ENCODE measurements around the gene WNT2.
"Not testable (repeated sequence)": the region's sequence is repeated elsewhere in the genome, so short reads cannot be mapped to it uniquely, and the experiment has no call there.

The WNT2 gene

DNA sequence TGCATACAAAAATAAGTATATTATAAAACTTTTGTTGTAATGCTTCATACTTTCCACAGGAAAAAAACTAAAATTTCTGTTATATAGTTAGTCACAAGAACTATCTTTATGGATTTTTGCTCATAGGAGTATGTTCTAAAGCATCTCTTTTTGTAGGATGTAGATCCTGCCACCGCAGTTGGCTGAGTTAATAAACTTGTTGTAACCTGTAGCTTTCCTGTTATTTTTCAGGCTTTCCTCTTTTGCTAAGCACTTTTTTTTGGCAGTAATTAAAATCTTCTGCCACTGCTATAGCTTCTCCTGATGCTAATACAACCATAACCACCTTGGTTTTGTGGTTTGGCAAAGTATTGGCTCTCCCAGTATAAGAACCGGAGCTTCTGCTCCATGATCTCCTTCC is 60.3 kb downstream of the WNT2 start:
- H3K4me3 Mint-ChIP-seq, result no peak overlapping the region
- H3K27ac Mint-ChIP-seq, result no peak overlapping the region
- H3K9me3 Mint-ChIP-seq (ENCODE audit: low read depth), result no peaks in the 10 kb centered on the region
- H3K36me3 Mint-ChIP-seq, result no peaks in the 10 kb centered on the region
- H3K4me1 Mint-ChIP-seq (ENCODE audit: low read depth), result no peaks in the 10 kb centered on the region
- peaks cover 2% of the 10 kb centered on the region for H3K27me3 Mint-ChIP-seq

DNA sequence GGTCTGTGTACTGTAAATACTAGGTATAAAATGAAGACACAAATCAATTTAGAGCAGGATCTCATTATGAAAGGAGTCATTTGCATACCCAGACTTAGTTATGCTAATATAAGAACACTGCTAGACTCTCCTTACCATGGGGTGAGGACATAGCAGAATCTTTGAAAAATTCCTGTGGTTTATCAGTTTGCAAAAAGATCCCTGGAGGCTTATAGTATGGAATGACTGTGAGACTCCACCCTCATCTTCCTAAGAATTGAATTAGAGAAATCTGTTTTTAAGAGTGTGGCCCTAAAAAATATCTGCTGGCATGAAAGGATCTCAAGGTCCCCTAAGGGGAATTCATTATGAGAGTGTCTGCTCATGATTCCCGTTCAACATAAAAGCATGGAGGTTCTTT is 63.2 kb downstream of the WNT2 start:
- no peak overlapping the region for H3K4me3 Mint-ChIP-seq
- peaks cover 7% of the 10 kb centered on the region for H3K27me3 Mint-ChIP-seq
- no peaks in the 10 kb centered on the region for H3K36me3 Mint-ChIP-seq
- H3K4me1 Mint-ChIP-seq (ENCODE audit: low read depth), result no peaks in the 10 kb centered on the region
- H3K9me3 Mint-ChIP-seq (ENCODE audit: low read depth), result no peaks in the 10 kb centered on the region
- no peak overlapping the region for H3K27ac Mint-ChIP-seq

DNA sequence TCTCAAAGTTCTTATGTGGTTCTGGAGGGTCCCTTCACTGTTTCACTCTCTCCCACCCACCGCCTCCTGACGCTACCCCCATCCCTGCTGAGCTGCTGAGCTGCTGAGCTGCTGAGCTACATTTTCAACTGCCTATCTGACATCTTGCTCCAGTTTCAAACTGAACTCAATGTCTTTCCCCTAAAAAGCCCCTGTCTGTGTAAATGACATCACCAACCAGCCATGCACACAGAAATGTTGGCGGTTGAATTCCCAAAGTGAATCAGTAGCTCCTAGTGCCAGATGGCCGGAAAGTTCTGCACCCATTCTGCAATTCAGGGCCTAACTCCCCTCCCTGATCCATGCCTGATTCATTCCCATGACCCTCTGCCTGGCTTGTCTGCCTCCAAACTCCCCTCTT is 71.2 kb downstream of the WNT2 start:
- Mint-ChIP-seq H3K36me3 (no peaks in the 10 kb centered on the region), H3K27ac (no peak overlapping the region), H3K4me3 (no peak overlapping the region), H3K27me3 (peaks cover 17% of the 10 kb centered on the region), H3K9me3 (ENCODE audit: low read depth) (no peaks in the 10 kb centered on the region), H3K4me1 (ENCODE audit: low read depth) (no peaks in the 10 kb centered on the region)

DNA sequence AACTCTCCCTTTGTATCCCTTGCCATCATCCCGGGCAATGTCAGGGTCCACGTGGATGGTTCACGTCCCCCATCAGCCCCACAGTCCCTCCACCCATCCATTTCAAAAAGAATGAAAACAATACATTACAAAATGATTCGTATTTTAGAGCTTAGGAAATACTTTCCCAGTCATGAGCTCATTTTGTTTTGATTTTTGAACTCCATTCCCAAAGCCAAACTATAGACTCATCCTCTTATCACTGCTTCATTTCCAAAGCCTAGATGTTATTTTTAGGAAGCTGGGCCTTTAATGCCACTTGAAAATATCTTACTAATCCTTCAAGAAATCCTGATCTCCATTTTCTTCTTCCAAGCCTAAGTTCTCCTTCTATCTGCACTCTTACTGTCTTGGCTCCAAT is 72.1 kb downstream of the WNT2 start:
- H3K4me3 Mint-ChIP-seq, result no peak overlapping the region

DNA sequence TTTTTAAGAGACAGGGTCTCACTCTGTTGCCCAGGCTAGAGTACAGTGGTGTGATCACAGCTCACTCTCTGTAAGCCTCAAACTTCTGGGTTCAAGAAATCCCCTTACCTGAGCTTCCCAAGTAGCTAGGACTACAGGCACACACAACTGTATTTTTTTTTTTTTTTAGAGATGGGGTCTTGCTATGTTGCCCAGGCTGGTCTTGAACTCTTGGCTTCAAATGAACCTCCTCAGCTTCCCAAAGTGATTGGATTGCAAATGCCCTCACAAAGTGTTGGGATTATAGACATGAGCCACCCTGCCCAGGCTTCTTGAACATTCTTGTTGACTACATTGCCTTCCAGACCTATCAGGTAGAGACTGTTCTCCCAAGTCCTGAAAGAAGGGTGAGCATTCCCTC is 72.6 kb downstream of the WNT2 start:
- H3K36me3 Mint-ChIP-seq, result no peaks in the 10 kb centered on the region
- H3K9me3 Mint-ChIP-seq (ENCODE audit: low read depth), result no peaks in the 10 kb centered on the region
- no peak overlapping the region for H3K4me3 Mint-ChIP-seq
- peaks cover 12% of the 10 kb centered on the region for H3K27me3 Mint-ChIP-seq
- H3K4me1 Mint-ChIP-seq (ENCODE audit: low read depth), result no peaks in the 10 kb centered on the region
- no peak overlapping the region for H3K27ac Mint-ChIP-seq

More for the DNA sequence above, 72.1 kb downstream of the WNT2 start:
- H3K27me3 Mint-ChIP-seq, result peaks cover 14% of the 10 kb centered on the region
- H3K9me3 Mint-ChIP-seq (ENCODE audit: low read depth), result no peaks in the 10 kb centered on the region
- H3K36me3 Mint-ChIP-seq, result no peaks in the 10 kb centered on the region
- H3K4me1 Mint-ChIP-seq (ENCODE audit: low read depth), result no peaks in the 10 kb centered on the region
- H3K27ac Mint-ChIP-seq, result no peak overlapping the region

DNA sequence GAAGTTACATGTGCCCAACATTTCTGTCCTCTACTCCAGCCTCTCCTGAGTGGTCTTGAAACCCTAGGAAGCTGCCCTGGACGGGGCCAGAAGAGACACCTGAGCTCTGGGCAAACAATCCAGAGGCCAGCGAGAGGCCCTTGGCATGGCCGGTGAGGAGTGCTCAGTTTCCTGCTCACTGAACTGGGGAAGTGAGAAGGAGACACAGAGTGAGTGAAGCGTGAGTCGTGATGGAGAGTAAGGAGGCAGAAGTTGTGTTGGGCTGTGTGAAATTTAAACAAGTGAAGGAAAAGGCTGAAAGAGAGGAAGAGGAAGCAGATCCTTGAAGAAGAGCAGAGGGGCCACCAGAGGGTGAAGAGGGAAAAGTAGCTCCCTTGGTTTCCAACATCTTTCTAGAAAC is 73.2 kb downstream of the WNT2 start:
- Mint-ChIP-seq H3K36me3 (no peaks in the 10 kb centered on the region), H3K9me3 (ENCODE audit: low read depth) (no peaks in the 10 kb centered on the region), H3K27ac (no peak overlapping the region), H3K27me3 (peaks cover 12% of the 10 kb centered on the region), H3K4me3 (no peak overlapping the region), H3K4me1 (ENCODE audit: low read depth) (no peaks in the 10 kb centered on the region)

DNA sequence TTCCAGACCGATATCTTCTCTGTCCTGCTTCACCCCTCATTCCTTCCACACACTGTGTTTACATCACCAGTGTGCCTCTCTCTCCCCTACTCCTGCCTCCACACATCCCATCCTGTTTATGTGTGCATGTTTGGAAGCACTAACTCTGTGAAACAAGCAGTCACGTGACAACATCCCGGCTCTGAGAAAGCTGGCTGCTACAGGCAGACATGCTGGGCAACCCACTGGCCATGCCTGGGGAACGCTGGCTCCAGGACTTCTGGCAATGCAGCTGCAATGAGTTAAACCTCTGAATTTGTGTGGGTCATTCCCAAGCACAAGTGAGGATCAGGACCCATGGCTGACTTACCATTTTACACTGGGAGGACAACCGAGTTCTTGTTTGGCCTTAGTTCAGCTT is 74.0 kb downstream of the WNT2 start:
- H3K27ac Mint-ChIP-seq, result no peak overlapping the region
- no peak overlapping the region for H3K4me3 Mint-ChIP-seq
- no peaks in the 10 kb centered on the region for H3K9me3 Mint-ChIP-seq (ENCODE audit: low read depth)
- H3K4me1 Mint-ChIP-seq (ENCODE audit: low read depth), result no peaks in the 10 kb centered on the region
- H3K36me3 Mint-ChIP-seq, result no peaks in the 10 kb centered on the region
- H3K27me3 Mint-ChIP-seq, result peaks cover 12% of the 10 kb centered on the region

DNA sequence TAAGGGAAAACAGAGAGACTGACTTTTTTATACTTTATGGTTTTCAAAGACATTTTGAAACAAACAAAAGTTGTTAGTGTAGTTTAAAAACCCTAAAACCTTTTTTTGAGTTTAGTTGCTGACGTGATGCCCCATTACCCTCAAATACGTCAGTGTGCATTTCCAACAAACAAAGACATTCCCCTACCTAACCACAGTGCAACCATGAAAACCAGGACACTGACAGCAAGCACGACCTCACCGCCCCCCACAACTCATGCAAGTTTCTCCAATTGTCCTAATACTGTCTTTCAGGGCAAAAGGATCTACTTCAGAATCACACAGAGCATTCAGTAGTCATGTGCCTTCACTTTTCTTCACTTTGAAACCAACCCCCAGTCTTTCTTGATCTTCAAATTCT is 75.0 kb downstream of the WNT2 start:
- H3K9me3 Mint-ChIP-seq (ENCODE audit: low read depth), result no peaks in the 10 kb centered on the region
- H3K27me3 Mint-ChIP-seq, result peaks cover 11% of the 10 kb centered on the region
- H3K36me3 Mint-ChIP-seq, result no peaks in the 10 kb centered on the region
- H3K27ac Mint-ChIP-seq, result no peak overlapping the region
- H3K4me1 Mint-ChIP-seq (ENCODE audit: low read depth), result no peaks in the 10 kb centered on the region
- H3K4me3 Mint-ChIP-seq, result no peak overlapping the region

DNA sequence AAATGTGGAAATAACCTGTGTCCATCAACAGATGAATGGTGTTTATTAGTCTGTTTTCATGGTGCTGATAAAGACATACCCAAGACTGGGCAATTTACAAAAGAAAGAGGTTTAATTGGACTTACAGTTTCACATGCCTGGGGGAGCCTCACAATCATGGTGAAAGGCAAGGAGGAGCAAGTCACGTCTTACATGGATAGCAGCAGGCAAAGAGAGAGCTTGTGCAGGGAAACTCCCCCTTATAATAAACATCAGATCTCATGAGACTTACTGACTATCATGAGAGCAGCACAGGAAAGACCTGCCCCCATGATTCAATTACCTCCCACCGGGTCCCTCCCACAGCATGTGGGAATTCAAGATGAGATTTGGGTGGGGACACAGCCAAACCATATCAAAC is 77.2 kb downstream of the WNT2 start:
- not testable (repeated sequence) for H3K27ac Mint-ChIP-seq; H3K4me3 Mint-ChIP-seq; H3K36me3 Mint-ChIP-seq; H3K4me1 Mint-ChIP-seq (ENCODE audit: low read depth); H3K9me3 Mint-ChIP-seq (ENCODE audit: low read depth); H3K27me3 Mint-ChIP-seq

DNA sequence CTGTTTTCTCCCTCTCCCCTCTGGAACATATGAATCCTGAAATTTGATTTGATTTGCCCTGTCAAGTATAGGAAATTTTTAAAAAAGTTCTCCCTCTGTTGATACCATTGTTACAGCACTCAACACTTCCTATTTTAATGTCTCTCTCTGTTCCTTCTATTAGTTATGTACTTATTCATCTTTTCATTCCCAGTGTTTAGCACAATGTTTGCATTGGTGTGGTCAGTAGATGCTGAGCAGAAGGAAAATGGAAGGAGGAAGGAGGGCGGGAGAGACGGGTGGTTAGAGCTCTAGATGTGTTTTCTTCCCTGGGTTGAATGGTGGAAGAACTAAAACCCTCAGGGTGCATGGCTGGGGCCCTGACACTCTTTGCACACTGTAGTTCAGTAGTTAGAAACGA is 79.5 kb downstream of the WNT2 start:
- H3K9me3 Mint-ChIP-seq (ENCODE audit: low read depth), result no peaks in the 10 kb centered on the region
- peaks cover 6% of the 10 kb centered on the region for H3K27me3 Mint-ChIP-seq
- no peak overlapping the region for H3K4me3 Mint-ChIP-seq
- no peaks in the 10 kb centered on the region for H3K4me1 Mint-ChIP-seq (ENCODE audit: low read depth)
- H3K36me3 Mint-ChIP-seq, result no peaks in the 10 kb centered on the region
- no peak overlapping the region for H3K27ac Mint-ChIP-seq

DNA sequence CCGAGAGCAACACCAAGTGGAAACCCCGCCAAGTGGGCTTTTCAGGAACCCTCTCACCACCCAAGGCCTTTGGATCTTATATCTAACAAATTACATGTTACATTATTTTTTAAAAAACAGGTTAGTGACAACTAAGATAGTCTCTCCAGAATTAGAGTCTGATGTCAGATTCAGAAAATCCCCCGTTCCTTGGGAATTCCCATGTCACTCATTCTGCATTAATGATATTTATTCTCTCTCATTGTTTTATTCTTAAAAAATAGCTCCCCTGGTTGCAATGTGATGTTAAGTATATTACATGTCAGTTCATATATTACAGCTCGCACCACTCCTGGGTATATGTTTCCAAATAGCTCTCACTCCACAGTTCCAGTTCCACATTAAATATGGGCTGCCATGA is 81.8 kb downstream of the WNT2 start:
- Mint-ChIP-seq H3K4me1 (ENCODE audit: low read depth) (no peaks in the 10 kb centered on the region), H3K4me3 (no peak overlapping the region), H3K9me3 (ENCODE audit: low read depth) (no peaks in the 10 kb centered on the region), H3K27me3 (peaks cover 6% of the 10 kb centered on the region), H3K36me3 (no peaks in the 10 kb centered on the region), H3K27ac (no peak overlapping the region)

DNA sequence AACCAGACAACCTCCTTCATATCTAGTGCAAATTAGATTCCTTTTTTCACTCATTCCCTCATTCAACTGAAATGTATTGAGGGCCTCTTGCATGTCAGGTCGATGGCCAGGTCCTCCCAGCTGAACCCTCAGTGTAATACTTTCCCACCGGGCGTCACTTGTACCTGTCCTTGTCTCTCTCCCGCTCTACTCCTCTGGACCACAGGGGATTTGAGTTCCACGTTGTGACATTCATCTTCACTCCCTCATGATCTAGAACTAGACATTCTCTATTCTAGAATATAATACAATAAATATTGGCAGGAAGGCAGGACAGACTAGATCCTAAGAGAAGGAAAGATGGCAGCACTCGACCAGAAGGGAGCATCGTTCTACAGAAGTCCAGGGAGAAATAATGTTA is 83.9 kb downstream of the WNT2 start:
- peaks cover 3% of the 10 kb centered on the region for H3K9me3 Mint-ChIP-seq (ENCODE audit: low read depth)
- no peaks in the 10 kb centered on the region for H3K36me3 Mint-ChIP-seq
- no peaks in the 10 kb centered on the region for H3K4me1 Mint-ChIP-seq (ENCODE audit: low read depth)
- H3K27me3 Mint-ChIP-seq, result peaks cover 8% of the 10 kb centered on the region
- no peak overlapping the region for H3K4me3 Mint-ChIP-seq
- no peak overlapping the region for H3K27ac Mint-ChIP-seq

DNA sequence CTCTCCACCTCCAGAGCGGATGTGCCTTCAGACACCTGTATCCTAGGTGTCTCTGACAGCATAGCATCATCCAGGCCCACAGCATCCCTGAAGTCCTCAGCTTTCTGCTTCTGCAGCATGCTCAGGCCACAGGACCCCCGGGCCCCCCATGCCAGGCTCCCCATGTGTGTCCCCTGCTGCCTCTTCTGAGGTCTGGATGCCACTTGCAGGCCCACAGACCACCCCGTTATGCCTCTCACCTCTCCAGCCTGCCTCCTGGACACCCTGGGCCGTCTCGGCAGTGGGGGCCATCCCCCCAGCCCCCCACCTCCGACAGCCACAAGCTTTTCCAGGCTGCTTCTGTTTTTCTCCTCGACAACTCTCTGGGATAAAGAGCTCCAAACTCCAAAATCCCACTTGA is 84.4 kb downstream of the WNT2 start:
- Mint-ChIP-seq H3K27me3 (peaks cover 8% of the 10 kb centered on the region), H3K4me3 (no peak overlapping the region), H3K4me1 (ENCODE audit: low read depth) (no peaks in the 10 kb centered on the region), H3K9me3 (ENCODE audit: low read depth) (peaks cover 3% of the 10 kb centered on the region), H3K36me3 (no peaks in the 10 kb centered on the region), H3K27ac (no peak overlapping the region)

DNA sequence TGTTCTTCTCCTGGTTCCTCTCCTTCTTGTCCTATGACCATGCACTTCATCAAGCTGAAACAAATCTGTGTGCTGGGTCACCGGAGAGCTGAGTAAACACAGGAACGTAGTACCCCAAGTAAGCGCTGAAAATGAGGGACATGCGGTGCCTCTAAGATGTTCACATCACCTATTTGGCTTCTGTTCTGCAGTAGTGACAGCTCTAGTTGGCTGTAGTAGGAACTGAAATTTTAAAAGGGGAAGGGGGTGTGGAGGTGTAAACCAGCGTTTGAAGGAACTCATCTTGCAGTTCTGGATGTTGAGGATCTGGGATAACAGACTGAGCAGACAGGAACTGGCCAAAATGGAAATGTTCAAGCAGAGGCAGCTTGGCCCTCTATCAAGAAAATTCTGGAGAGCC is 85.2 kb downstream of the WNT2 start:
- H3K36me3 Mint-ChIP-seq, result no peaks in the 10 kb centered on the region
- H3K4me1 Mint-ChIP-seq (ENCODE audit: low read depth), result no peaks in the 10 kb centered on the region
- peaks cover 7% of the 10 kb centered on the region for H3K27me3 Mint-ChIP-seq
- no peak overlapping the region for H3K27ac Mint-ChIP-seq
- no peak overlapping the region for H3K4me3 Mint-ChIP-seq
- H3K9me3 Mint-ChIP-seq (ENCODE audit: low read depth), result peaks cover 3% of the 10 kb centered on the region

DNA sequence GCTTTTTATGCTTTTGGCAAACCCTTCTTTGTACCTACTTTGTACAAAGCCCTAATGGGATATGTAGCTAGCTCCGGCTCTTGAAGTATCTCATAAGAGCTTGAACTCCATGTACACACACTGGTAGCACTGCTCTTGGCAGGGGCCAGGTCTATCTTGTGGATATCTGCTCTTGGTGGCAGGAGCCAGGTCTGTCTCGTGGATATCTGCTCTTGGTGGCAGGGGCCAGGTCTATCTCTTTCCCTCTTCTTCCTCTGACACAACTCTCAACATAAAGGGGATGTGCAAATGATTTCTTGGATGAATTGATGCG is 91.9 kb downstream of the WNT2 start:
- Mint-ChIP-seq H3K27ac (no peak overlapping the region), H3K4me1 (ENCODE audit: low read depth) (no peaks in the 10 kb centered on the region), H3K4me3 (no peak overlapping the region), H3K9me3 (ENCODE audit: low read depth) (peaks cover 3% of the 10 kb centered on the region), H3K27me3 (peaks cover 2% of the 10 kb centered on the region), H3K36me3 (no peaks in the 10 kb centered on the region)

DNA sequence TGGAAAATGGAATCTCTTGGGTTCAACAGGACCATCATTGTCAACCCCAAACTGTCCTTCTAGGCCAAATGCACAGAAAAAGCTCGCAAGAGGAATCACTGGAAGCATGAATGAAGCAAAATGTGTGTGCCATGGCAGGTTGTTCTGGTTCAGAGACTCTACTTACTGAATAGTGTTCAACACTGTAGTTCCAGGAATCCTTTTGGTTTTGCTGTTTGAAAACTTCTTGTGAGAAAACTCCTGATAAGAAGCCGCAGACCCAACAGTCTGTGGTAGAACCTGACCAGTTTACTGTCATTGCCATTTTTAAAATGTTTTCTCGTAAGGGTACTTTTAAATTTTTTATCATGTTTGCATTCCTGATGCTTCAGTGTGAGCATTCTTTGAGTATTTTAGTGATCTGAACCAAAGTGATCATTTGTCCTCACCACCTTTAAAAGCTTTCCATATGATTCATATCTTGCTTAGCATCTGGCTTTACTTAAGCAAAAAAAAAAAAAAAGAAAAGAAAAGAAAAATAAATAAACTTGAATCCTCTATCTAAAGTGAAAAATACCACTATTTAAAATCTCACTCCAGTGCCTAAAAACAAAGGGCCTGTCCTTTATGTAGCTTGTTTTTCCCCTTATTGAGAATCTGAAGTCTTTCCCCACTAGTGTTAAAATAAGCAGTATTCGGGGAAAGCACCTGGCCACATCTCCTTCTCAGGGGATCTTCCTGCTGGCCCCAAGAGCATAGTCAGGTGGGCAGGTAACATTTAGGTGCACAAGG is 92.4 kb downstream of the WNT2 start:
- Mint-ChIP-seq H3K4me1 (ENCODE audit: low read depth) (no peaks in the 10 kb centered on the region), H3K4me3 (no peak overlapping the region), H3K27ac (no peak overlapping the region), H3K9me3 (ENCODE audit: low read depth) (peaks cover 3% of the 10 kb centered on the region), H3K36me3 (no peaks in the 10 kb centered on the region), H3K27me3 (no peaks in the 10 kb centered on the region)

All from activated naive CD8-positive, alpha-beta T cell (primary cell).